Measurements from ENCODE around the gene SLC22A23.

DNA sequence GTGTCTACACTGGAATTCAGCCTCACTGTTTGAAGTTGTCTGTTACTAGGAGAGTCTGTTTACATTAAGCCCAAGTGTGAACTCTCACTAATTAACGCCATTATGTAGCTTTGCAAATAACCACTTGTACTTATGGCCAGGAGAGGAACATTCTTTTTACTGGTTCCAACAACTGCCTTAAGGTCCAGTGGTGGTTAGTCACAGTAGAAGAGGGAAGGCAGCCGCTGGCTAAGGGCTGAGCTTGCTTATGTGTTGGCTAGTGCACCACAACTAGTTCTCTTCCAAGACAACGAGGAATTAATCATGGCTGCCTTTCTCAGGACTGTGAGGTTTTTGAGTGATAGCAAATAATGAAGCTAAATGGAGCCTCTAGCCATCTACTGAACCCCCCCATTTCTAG, 14.9 kb upstream of the SLC22A23 start:
- TF ChIP-seq CTCF (IDR thresholded peaks at IDR 0.05) (no peak), POLR2A (IDR thresholded peaks at IDR 0.05) (no peak), EP300 (IDR thresholded peaks at IDR 0.05) (no peak)

Measured in sigmoid colon (tissue), 4 donors.